A673 (cell line): ENCODE data around the gene CAMK1D.

ENCODE experiments used
- EZH2 ChIP-seq: fragments of 200-600 bp; sonication (generic); IDR thresholded peaks from 2 replicates; pipeline ENCODE4 v1.6.1; 2017; ENCODE audit warnings: borderline replicate concordance, low read depth, mild to moderate bottlenecking, mixed read lengths, antibody characterized with exemption, low read length; ENCODE audit not compliant: poor library complexity, severe bottlenecking
- TF ChIP-seq, protein P1 (sequence below): fragments of 300-800, 200-600 bp; sonication (generic); conservative IDR thresholded peaks from 2 replicates; pipeline ENCODE4 v1.5.1; 2017; ENCODE audit warnings: low read depth, mild to moderate bottlenecking, antibody characterized with exemption, low read length, moderate library complexity, mixed read lengths

DNA sequence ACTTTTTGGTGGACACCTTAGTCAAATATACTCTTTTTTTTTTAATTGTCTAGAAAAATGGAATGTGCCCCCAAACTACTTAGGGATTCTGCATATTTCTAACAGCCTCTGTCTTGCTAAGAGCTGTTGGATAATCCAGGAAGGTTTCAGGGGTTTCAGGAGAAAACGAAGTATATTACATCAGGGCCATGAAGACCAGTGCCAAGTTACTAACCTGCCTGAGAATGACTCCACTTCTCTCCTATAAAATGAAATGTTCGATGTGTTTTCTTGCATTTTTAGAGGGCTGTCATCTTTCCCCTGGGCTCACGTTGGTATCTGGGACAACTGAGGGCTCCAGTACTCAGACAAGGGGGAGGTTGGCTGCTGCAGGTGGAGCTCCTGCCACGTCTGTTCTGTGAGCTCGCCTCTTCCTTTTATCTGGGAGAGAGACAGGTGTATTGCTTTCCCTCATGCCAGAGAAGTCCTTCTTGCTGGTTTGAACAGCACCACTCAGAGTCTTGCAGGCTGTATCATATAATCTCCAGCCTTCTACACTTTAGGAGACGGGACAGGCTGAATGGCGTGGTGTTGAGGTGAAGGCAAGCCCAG, 71.3 kb downstream of the CAMK1D start:
- TF ChIP-seq, protein P1, sequence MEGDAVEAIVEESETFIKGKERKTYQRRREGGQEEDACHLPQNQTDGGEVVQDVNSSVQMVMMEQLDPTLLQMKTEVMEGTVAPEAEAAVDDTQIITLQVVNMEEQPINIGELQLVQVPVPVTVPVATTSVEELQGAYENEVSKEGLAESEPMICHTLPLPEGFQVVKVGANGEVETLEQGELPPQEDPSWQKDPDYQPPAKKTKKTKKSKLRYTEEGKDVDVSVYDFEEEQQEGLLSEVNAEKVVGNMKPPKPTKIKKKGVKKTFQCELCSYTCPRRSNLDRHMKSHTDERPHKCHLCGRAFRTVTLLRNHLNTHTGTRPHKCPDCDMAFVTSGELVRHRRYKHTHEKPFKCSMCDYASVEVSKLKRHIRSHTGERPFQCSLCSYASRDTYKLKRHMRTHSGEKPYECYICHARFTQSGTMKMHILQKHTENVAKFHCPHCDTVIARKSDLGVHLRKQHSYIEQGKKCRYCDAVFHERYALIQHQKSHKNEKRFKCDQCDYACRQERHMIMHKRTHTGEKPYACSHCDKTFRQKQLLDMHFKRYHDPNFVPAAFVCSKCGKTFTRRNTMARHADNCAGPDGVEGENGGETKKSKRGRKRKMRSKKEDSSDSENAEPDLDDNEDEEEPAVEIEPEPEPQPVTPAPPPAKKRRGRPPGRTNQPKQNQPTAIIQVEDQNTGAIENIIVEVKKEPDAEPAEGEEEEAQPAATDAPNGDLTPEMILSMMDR, result no peak
- no peak for TF ChIP-seq EZH2
